GM21529 (cell line): Measurements from ENCODE around the gene ZEB2.

Experiments used
- ATAC-seq: cut with Tn5 transposase; IDR thresholded peaks from one replicate; pipeline ENCODE4 v1.9.1; 2021; ENCODE audit not compliant: unreplicated experiment

Gene ZEB2

DNA sequence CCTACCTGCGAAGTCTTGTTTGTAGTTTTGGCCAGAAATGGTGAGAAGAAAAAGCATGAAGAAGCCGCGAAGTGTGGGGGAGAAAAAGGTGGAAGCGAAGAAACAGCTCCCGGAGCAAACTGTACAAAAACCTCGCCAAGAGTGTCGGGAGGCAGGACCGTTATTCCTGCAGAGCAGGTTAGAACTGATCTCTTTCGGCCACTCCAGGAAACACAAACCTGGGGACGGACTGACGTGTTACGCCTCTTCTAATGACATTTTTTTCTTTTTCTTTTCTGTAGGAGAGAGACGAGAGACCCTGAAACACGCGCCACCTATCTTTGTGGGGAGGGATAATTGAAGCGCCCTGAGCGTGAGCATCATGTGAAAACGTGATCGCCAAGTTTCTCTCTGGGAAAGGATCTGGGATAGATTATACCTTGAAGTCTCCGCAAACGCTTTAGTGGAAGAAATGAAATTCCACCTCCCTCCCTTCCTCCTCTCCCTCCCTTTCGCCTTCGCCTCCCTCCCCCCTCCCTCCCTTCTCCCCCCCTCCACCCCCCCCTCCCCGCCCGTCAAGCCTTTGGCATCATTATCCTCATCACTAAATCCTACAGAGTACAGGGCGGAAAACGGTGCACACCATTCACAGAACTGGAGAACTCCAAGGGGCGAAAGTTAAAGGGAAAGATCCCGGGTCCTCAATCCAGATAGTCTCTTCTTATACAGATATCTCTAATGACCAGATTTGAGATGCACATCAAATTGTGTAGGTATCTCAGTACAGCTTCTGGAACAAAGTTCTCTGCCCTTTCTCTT lies at the start of gene ZEB2:
Gene ZEB2, minus strand, starts transcription at position 186 of the 798 bp plus-strand sequence. CDS start 2,769 bp downstream, outside the sequence.
- no peak for ATAC-seq

DNA sequence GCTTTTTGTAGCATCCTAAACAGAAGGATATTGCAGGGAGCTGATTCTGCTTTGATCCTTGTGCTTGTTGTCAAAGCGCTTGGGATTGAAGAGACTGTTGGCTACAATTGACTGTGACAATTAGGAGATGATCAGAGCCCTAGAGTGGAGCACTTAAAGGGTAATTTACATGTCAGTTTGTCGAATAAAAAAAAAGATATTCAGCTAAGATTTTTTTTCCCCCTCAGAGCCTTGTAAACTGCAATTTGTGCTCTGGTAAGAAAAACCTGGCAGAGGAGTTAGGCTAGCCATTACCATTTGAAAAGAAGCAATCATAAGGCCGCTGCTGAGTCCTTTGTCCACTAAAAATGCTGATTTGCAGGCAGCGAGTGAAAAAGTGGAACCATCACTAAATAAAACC lies 47.8 kb upstream of the ZEB2 start:
- no peak for ATAC-seq

DNA sequence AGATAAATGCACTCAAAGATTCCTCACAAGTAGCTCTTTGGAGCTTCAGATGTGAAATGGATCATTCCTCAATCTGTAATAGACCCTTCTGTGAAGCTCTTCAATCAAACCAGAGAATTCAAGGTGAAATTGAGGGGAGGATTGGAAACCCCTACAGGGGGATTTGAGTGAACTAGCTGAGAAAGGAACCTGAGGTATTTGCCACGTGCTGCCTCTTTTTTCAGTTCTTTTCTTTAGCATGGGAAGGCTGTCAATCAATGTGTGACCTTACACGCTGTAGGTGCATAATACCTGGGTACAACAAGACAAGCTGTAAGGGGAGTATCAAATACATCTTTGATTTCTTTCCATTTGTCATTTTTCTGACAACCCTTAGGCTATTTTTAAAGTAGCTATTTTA lies 46.5 kb upstream of the ZEB2 start:
- ATAC-seq, result no peak

DNA sequence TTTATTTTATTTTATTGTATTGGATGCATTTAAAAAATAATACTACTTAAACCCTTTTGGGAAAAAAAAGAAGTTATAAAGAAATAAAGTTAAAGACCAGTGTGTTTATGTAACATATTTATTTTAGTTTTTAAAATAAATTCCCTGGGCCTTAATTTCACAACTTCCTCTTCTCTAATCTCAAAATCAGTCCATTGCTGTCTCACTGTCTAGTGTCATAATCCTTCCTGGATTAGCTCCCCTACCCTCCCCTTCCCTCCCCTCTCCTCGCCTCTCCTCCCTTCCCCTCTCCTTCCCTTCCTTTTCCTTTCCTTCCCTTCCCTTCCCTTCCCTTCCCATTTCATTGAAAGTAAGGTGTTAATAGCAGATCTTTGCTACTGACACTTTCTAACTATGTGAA lies 40.3 kb upstream of the ZEB2 start:
- no peak for ATAC-seq

DNA sequence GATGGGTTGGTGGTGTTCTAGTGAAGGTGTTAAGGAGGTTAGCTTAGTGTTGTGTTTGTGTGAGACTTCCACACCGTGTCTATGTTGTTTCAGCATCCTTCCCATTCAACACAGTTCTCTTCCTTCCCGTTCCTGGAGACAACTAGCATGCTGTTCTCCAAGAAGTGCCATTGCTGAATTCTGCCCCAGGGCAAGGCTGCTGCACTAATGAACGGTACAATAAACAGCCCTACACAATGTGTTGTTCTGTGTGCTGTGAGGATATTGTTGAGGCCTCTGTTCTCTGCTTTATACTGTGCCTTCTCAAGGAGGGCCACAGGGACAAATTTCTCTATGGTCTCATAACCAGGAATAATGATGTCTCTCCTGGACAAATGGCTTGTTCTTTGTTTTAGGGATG lies 39.8 kb upstream of the ZEB2 start:
- no peak for ATAC-seq

DNA sequence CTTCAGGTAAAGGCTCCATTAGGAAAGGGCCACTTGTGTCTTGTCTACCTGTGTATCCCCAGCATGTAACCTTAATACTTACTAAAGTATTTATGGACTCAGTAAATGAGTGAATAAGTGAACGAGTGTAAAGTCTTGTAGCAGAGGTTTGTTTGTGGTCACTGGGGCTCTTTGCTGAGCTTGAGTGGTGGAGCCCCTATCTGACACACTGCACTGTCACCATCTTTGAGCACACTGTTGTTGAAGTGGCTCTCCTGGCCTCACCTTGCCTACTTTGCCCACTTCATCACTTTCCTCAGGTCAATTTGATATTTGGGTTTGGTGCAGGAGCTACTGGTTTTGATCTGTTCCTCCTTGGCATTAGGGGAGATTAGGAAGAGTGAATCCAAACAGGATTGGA lies 39.3 kb upstream of the ZEB2 start:
- no peak for ATAC-seq

DNA sequence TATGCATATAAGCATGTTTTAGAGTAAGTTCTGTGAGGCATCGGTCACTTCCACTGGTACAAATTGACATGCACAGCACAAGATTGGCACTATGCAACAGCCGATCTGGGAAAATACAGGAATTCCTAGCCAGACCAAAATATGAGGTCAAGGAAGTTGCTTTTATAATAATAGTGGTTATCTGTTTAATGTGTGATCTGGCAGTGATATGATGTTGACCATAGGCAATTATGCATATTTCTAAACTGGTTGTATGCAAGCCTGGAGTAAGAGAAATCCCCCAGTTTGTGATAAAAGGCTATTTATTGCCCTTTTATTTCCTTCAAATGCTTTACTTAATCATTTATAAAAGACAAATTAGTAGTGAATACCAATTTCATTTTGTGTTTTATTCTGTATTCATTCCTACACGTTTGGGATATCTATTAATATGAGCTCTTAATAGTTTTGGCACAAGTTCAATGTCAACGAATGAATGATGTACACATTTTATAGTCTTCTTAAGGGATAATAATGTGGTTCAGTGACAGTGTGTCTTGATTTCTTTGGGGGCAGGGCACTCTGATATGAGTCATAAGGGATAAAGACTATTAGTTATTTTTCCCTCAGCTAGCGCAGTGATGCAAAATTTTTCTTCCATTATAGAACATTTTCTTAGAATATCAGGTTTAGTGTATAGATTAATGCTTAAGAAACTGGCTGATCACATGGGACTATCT lies 34.7 kb upstream of the ZEB2 start:
- ATAC-seq, result no peak

DNA sequence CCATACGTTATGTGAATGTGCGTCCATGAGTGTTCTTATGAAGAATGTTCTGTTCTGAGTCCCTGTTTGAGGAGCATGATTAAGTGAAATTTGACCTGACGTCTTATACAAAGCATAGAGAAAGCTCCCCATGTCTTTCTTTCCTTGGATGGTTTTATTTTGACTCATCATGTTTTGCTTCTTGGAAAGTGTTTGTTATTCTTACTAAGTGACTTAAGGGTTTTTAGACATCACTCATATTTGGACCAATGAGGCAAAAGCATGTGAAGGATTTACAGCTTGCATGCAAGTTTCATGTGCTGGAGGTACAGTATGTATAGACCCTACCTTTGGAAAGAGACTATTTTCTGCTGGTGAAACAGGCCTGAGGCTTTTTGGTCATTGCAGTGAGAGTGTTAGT lies 33.5 kb upstream of the ZEB2 start:
- no peak for ATAC-seq

DNA sequence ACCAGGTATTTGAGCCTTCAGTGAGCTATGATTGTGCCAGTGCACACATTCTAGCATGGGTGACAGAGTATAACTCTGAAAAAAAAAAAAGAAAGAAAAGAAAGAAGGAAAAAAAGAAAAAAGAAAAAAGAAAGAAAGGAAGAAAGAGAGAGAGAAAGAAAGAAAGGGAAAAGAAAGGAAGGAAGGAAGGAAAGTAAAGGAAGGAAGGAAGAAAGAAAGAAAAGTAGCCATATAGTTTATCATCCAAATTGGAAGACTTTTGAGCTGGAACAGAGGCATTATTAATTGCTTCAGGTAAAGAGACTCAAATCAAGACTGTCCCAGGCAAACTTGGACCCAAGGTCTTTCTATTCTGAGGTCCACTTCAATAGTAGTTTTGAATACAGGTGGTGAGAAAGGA lies 32.9 kb upstream of the ZEB2 start:
- no peak for ATAC-seq

DNA sequence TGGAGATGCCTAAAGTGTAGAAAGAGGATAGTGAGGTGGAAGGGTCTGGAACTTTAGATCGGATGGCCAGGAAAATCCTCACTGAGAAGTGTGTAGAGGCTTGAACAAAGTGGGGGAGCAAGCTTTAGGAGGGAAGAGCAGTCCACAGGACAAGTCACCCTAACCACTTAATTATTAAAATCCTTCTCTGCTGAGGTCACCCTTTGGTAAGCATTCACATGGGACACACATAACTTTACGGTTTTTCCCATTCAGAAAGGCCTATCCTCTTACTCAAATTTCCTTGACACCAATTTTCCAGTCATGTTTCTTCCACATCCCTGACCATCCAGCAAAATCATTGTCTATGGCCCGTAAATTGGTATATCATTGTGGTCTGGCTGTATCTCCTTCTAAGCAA lies 31.0 kb upstream of the ZEB2 start:
- ATAC-seq, result no peak

DNA sequence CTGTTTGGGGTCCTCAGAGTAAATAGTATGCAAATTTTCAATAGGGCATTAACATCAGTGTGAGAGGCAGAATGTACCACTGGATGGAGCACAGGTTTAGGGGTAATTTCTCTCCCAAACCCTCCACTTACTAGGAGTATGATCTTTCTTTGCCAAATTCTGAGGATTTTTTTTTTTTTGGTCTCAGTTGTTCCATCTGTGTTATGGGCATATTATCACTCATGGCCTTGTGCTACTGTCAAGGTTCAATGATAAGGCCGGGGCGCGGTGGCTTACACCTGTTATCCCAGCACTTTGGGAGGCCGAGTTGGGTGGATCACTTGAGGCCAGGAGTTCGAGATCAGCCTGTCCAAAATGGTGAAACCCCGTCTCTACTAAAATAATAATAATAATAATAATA lies 30.2 kb upstream of the ZEB2 start:
- ATAC-seq, result no peak

DNA sequence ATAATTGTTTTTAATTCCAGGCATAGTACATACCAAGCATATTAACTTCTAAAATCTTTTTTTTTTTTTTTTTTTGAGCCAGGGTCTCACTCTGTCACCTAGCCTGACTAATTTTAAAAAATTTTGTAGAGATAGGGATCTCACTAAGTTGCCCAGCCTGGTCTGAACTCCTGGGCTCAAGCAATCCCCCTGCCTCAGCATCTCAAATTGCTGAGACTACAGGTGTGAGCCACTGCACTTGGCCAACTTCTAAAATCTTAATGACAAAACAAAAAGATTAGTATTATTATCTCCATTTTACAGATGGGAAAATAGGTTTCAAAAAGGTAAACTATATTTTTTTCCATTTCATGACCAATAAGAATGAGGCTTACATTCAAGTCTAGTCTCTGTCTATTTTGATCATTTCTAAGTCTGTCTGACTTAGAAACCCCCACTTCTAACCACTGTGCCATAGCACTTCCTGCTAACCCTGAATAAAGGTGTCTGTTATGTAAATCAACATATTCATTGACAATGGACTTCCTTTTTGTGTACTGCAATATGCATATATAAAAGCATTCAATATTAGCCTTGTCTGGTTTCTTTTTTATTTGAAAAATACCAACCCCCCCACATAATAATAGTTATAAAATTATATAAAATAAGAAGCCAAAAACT lies 28.7 kb upstream of the ZEB2 start:
- no peak for ATAC-seq

DNA sequence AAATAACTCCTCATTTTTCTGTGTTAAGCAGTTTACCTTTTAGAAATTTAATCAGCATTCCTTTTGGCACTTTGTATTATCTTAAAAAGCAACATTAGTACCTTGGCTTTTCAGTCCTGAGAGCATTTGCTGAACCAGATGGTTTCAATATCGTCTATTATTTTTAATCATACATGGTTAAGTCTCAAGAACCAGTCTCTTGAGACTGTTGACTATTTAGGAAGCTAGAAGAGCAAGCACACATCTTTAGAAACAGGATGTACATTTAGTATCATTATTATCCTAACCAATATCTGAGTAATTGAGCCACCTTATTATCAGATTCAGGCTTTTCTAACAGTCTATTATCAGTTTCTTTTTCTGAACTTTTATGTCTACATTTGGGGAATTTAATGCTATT lies 28.2 kb upstream of the ZEB2 start:
- no peak for ATAC-seq

DNA sequence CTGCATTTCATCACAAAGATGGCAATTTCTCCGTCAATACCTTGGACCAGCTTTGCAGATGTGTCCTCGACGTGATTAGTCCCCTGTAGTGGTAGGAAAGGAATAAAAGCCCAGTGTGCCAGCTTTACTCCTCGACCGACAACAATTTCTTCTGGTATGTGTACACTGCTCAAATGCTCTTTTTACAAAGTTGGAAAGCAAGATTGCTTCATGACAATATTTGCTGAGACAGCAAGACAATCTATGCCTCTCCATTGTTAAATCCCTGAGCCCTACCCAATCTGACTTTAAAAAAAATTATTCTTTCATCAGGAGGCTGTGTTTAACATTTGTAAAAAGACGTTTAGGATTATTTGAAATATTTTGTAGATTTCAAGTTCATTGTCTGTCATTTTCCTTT lies 27.6 kb upstream of the ZEB2 start:
- no peak for ATAC-seq

DNA sequence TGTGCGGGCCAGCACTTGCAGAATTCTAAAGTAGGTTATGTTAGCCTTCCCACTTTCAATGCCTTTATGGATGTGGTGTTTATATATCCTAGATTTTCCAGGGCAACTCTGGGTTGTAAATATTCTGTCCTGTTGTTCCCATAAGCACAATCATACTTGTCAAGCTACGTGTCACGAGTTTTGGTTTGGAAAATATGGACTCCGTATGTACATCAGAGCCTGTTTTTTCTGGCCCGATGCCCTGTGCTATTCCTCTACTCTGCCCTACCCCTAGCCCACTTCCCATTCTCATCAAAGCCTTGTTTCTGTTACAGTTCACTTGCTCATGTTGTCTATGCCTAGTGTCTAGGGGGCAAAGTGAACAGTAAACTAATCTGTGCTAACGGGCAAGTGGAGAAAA lies 27.0 kb upstream of the ZEB2 start:
- ATAC-seq, result no peak

DNA sequence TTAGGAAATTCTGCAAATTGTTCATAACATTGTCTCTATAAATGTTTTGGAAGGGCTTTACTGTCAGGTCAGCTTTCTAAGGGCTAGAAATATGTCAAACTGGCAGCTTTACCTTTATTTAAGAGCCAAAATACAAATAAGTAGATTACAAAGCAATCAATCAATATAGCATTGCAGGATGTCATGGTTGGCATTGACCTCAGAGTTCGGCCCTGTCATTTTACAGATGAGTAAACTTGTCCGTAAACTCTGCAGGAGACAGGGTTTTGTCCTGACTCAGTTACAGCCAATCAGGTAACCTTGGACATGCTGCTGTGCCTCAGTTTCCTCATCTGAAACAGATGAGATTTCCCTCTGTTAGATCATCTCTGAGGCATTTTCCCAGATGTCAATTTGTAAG lies 25.9 kb upstream of the ZEB2 start:
- no peak for ATAC-seq

DNA sequence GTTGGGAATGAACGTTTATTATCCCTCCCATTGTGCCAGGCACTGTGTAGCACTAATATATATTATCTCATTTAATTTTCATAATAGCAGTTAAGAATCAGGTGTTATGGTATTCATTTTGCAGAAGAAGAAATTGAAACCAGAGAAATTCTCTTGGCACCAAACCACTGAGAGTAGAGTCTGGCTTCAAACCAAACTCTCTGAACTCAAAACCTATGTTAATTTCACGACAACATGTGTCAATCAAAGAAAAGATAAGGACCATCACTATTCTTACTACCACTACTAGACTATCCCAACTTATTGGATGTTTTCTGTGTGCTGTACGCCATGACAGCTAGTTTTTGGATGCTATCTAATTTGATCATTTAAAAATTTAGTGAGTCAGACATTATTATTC lies 24.1 kb upstream of the ZEB2 start:
- no peak for ATAC-seq

DNA sequence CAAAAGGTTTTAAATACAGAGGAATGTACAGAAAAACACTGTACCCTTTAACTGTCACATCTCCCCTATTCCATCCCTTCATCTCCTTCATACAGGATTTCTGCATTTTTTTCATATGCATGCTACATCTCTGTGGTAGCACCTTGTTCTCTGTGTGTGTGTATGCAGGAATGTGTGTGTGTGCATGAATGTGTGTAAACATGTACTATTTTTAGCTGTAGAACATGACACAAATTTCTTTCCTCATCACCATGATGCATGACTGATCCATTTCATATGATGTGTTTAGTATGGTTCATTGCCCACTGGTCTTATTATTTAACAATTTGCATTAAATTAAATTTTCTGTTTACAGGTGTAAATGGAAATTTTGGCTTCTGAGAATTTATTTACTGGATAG lies 21.5 kb upstream of the ZEB2 start:
- no peak for ATAC-seq

DNA sequence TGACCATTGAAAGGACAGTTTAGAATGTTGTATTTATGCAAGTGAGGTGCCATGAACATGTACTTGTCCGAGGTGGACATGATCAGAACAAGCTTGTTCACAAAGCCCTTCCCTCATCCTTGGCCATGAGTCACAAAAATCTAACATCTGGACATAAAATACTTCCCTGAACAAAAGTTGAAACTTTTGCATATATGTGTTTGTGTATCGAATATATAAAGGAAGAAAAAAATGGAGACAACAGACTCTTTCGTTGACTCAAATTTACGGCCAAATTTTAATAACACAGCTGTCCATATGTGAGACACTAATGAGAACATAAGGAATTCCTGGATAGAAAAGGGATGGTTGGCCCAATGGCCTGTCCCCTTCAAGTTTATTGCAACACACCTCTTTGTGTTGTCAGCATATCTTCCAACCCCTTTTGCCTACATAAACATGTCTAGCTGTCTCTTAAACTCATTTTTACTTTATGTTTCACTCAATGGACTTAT lies 19.4 kb upstream of the ZEB2 start:
- ATAC-seq, result no peak

DNA sequence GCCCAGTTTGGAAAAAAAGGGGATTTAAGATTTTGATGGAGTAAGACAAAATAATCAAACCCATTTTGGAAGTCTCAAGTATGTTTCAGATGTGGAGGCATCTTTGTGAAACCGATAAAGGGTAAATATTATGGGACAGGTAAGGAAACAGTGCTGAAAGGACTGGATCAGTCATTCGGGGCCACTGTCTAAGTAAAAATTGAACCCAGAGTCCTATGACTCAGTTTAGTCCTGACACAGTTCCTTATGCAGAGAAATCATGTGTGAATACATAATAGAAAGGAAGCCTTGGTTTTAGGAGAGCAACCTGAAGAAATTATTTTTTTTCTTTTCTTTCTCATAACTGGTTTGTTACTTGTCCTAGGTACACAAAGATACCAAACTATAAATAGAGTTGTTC lies 15.4 kb upstream of the ZEB2 start:
- ATAC-seq, result no peak

DNA sequence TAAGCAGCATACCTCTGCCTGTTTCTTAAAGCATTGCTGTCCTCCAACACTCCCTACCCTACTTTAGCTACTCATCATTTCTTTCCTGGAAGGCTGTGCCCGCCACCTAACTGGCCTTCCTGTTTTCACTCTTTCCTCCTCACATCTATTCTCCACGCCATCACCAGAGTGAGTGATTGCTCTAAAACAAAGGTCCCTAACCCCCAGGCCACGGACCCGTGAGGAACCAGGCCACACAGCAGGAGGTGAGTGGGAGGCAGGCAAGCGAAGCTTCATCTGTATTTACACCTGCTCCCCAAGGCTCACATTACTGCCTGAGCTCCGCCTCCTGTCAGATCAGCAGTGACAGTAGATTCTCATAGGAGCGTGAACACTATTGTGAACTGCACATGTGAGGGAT lies 13.3 kb upstream of the ZEB2 start:
- ATAC-seq, result no peak

DNA sequence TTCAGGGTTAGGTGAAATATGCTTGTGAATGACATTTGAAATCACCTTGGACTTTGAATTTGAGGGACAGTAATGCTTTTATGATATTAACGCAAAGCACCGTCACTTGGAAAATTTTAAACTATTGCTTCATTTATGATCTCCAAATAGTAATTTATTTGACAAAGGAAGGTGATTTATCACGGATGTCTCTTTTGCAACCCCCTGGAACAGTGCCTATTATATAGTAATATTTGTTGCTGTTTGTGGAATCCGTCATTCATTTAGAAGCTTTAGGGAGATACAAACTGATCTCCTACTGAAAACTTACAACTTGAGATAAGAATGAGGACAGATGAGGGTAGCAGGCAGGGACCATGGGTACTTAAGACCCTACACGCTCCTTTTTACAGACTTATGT lies 10.7 kb upstream of the ZEB2 start:
- no peak for ATAC-seq
